Breast epithelium (tissue), 3 donors: ENCODE results near the gene TNK1.

Experiments used
- CTCF ChIP-seq, 3 donors: fragments of 450-650 bp; IDR thresholded peaks; one replicate each; pipeline ENCODE4 v1.5.1; 2016 to 2017; ENCODE audit warnings: antibody characterized with exemption in 3 of 3, mild to moderate bottlenecking in 3 of 3, moderate library complexity in 3 of 3
- POLR2A ChIP-seq: fragments of 450-650 bp; IDR thresholded peaks from one replicate; pipeline ENCODE4 v1.6.1; 2016; ENCODE audit warnings: antibody characterized with exemption, mild to moderate bottlenecking, moderate library complexity

GRCh38 chr17:7411427-7411750 lies 30.5 kb downstream of the TNK1 start:
- no peak for TF ChIP-seq CTCF (IDR thresholded peaks at IDR 0.05)
- no peak for TF ChIP-seq POLR2A
